Ectodermal cell (in vitro differentiated cells): ENCODE data around the gene ADAMTS13.

Experiments
- H3K27ac ChIP-seq: 2 replicates; pipeline ENCODE4 v1.7.0; 2013; ENCODE audit warnings: mild to moderate bottlenecking, low read depth, low read length; ENCODE audit not compliant: insufficient read depth, poor library complexity, severe bottlenecking
- H3K27me3 ChIP-seq: 2 replicates; pipeline ENCODE4 v1.7.0; 2013; ENCODE audit warnings: mild to moderate bottlenecking, low read length; ENCODE audit not compliant: insufficient read depth, control insufficient read depth, poor library complexity, severe bottlenecking
- H3K36me3 ChIP-seq: one replicate; pipeline ENCODE4 v1.7.0; 2013; ENCODE audit warnings: low read length; ENCODE audit not compliant: control insufficient read depth, insufficient read depth
- H3K4me1 ChIP-seq: one replicate; pipeline ENCODE4 v1.7.0; 2013; ENCODE audit warnings: low read length; ENCODE audit not compliant: control insufficient read depth, insufficient read depth
- H3K4me3 ChIP-seq: 2 replicates; pipeline ENCODE4 v1.7.0; 2013; ENCODE audit warnings: low read depth, low read length, control low read depth; ENCODE audit not compliant: insufficient read depth
- H3K9me3 ChIP-seq: 2 replicates; pipeline ENCODE4 v1.7.0; 2013; ENCODE audit warnings: mild to moderate bottlenecking, low read length, moderate library complexity; ENCODE audit not compliant: control insufficient read depth
- WGBS, 2 experiments: methylation state at CpG; one replicate each; pipeline ENCODE4 v1.1.7; 2013; ENCODE audit warnings: missing lambda C conversion rate in 2 of 2; 5-methylcytosine and 5-hydroxymethylcytosine counted together

ADAMTS13 gene

DNA sequence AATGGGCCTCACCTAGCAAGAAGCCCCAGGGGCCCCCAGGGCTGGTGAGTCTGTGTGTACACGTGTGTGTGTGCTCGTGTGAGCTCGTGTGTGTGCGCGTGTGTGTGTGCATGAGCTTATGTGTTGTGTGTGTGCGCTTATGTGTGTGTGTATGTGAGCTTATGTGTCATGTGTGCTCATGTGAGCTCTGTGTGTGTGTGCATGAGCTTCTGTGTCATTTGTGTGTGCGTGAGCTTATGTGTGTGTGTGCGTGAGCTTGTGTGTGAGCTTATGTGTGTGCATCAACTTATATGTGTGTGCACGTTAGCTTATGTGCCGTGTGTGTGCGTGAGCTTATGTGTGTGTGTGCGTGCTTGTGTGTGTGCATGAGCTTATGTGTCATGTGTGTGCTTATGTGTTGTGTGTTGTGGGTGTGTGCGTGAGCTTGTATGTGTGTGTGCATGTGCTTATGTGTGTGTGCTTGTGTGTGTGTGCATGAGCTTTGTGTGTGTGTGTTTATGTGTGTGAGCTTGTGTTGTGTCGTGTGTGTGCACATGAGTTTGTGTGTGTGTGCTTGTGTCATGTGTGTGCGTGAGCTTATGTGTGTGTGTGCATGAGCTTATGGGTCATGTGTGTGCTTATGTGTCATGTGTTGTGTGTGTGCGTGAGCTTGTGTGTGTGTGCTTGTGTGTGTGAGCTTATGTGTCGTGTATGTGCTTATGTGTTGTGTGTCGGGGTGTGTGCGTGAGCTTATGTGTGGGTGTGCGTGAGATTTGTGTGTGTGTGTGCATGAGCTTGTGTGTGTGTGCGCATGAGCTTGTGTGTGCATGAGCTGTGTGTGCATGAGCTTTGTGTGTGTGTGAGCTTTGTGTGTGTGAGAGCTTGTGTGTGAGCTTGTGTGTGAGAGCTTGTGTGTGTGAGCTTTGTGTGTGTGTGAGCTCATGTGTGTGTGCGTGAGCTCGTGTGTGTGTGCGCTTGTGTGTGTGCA is 73.4 kb downstream of the ADAMTS13 start:
- Histone ChIP-seq H3K4me1 (peaks cover 11% of the 10 kb centered on the region), H3K9me3 (no peaks in the 10 kb centered on the region), H3K27ac (no peak overlapping the region), H3K36me3 (no peaks in the 10 kb centered on the region), H3K27me3 (no peaks in the 10 kb centered on the region), H3K4me3 (no peak overlapping the region)
- WGBS, 2 experiments, result 90 to 91% methylated on average over 24 of the region's 24 CpGs

DNA sequence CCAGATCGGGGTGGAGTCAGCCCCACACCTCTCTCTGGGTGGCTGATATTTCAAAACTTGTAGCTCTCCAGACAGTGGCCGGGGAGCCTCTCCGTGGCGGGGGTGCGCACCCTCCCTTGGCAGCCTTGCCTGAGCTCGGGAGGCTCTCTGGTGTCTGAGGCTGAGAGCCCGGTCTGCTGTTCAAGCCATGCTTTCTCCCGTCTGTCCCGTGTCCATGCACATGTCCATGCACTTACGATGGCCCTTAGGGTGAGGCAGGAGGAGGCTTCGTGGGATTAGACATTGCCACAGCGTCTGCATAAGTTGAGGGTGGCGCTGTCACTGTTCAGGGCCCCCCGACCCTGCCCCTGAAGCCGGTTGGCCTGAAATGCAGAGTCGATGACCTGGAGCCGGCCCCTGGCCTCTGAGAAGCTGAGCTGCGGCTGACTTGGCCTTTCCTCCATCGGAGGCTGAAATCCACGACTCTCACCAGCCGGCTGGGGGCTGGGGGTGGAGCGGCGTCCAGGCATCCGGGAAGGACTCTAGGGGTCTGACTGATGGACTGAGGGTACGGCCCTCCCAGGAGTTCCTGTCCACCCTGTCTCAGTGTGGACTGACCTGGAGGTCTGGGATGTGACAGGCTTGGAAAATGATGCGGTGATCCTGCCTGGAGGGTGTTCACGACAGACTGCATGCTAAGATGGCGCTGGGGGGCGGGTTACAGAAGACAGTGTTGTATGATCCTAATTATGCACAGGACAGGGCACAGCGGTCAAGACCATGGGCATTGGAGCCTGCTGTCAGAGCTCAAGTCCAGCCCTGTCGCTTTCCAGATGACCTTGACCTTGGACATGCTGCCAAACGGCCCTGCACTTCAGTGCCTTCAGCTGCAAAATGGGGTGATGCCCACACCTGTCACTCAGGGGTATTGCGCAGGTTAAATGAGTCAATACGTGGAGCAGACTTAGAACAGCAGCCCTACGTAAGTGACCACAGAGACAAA is 75.0 kb downstream of the ADAMTS13 start:
- H3K36me3 ChIP-seq, result no peaks in the 10 kb centered on the region
- no peak overlapping the region for H3K4me3 ChIP-seq
- no peaks in the 10 kb centered on the region for H3K27me3 ChIP-seq
- WGBS, 2 experiments, result 89 to 91% methylated on average over 35 of the region's 35 CpGs
- no peaks in the 10 kb centered on the region for H3K9me3 ChIP-seq
- H3K27ac ChIP-seq, result no peak overlapping the region
- peaks cover 11% of the 10 kb centered on the region for H3K4me1 ChIP-seq

DNA sequence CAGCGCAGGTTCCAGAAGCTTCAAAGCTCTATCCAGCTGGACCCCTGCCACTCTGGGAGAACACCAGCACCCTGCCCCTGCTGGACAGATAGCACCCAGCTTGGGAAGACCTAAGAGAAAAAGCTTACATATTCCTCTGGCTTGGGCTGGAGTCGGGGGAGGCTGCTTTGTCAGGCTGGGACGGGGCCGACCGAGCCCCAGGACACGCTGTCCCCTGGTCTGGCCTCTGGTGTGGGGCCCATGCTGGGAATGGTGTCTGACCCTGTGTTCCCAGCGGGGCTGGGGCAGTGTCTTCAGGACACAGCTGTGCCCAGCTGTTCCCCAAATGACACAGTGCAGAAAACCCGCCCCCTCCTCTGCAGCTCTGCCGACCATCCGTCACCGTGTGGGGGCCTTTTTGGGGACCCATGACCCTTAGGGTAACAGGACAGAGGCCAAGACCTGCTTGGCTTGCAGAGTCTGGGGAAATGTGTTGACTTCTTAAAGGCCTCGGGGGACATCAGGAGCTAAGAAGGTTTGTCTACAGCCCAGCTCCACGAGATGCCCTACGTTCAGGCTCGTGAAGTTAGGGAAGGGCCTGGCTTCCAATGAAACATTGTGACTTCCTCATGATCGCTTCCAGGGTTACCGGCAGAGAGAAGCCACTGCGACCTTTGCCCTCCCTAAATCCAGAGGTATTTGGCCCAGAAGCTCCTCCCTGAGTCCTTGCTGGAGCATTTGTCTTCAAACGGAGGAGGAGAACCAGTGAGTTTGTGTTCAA is 77.1 kb downstream of the ADAMTS13 start:
- Histone ChIP-seq H3K4me3 (no peak overlapping the region), H3K27ac (no peak overlapping the region)
- WGBS, 2 experiments, result 84 to 86% methylated on average over 19 of the region's 19 CpGs

DNA sequence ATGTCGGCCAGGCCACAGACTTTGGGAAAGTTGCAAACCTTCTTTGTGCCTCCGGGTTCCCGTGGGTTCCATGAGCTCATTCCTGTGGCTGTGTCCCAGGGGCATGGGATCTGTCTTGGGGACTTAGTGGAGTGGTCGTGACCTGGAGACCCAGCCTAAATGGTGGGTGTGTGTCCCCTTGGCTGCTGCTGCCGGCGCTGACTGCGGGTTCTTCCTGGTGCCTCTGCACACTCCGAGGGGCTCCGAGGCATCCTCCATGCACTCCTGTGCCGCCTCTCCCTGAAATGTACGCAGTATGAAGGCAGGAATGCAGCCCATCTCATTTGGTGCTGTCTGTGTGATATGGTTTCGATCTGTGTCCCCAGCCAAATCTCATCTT is 77.7 kb downstream of the ADAMTS13 start:
- no peaks in the 10 kb centered on the region for H3K36me3 ChIP-seq
- H3K27ac ChIP-seq, result no peak overlapping the region
- H3K27me3 ChIP-seq, result no peaks in the 10 kb centered on the region
- WGBS, 2 experiments, result 92 to 94% methylated on average over 12 of the region's 12 CpGs
- H3K4me3 ChIP-seq, result no peak overlapping the region
- peaks cover 2% of the 10 kb centered on the region for H3K9me3 ChIP-seq
- peaks cover 11% of the 10 kb centered on the region for H3K4me1 ChIP-seq

More for the DNA sequence above, 77.1 kb downstream of the ADAMTS13 start:
- Histone ChIP-seq H3K27me3 (no peaks in the 10 kb centered on the region), H3K4me1 (peaks cover 11% of the 10 kb centered on the region), H3K36me3 (no peaks in the 10 kb centered on the region), H3K9me3 (peaks cover 2% of the 10 kb centered on the region)

DNA sequence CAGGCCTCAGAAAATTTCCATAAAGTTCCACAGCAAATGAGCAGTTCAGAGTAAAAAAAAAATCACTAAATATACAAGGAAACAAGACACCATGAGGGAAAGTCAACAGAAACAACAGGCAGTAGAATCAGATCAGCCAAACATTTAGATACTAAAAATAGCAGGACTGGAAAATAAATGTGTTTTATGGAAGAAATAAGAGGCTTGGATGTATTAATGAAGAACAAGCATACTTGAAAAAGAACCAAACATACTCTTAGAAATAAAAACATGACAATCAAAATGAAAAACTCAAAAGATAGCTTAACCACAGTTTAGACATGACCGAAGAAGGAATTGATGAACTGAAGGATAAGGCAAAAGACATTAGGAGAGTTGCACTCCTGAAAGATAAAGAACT is 79.9 kb downstream of the ADAMTS13 start:
- Histone ChIP-seq H3K27ac (no peak overlapping the region), H3K9me3 (peaks cover 2% of the 10 kb centered on the region), H3K4me1 (peaks cover 11% of the 10 kb centered on the region), H3K36me3 (no peaks in the 10 kb centered on the region), H3K4me3 (no peak overlapping the region), H3K27me3 (no peaks in the 10 kb centered on the region)
- 95 to 96% methylated on average over 1 of the region's 1 CpG for WGBS, 2 experiments

DNA sequence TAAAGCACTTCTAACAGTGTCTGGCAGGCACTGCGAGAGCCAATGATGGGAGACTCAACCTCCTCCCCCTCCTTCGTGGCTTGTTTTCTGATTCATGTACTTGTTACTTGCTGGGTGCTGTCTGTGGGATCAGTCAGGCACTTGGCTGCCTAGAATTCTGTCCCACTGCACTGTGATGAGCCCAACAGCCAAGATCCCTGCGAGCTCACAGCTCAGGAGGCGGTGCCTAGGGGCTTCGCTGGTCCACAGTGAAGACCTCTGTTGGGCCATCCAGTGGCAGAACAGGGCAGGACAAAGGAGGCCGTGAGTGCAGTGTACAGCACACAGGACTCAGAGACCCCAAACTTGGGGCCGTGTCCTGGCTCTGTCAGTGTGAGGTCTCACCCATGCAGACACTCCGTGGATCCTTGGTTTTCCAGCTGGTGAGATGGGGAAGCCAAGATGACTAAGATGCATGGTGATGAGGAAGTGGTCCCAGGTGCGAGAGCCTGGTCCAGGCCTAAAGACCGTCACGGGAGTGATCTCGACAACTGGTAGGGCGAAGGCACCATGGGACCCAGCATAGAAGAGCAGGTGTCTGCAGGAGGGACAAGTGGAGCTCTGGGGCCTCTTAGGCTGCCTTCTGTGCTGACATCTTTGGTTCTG is 83.1 kb downstream of the ADAMTS13 start:
- Histone ChIP-seq H3K27ac (no peak overlapping the region), H3K4me1 (peaks cover 16% of the 10 kb centered on the region), H3K4me3 (no peak overlapping the region), H3K36me3 (no peaks in the 10 kb centered on the region), H3K9me3 (peaks cover 2% of the 10 kb centered on the region), H3K27me3 (no peaks in the 10 kb centered on the region)
- 92 to 95% methylated on average over 13 of the region's 13 CpGs for WGBS, 2 experiments

DNA sequence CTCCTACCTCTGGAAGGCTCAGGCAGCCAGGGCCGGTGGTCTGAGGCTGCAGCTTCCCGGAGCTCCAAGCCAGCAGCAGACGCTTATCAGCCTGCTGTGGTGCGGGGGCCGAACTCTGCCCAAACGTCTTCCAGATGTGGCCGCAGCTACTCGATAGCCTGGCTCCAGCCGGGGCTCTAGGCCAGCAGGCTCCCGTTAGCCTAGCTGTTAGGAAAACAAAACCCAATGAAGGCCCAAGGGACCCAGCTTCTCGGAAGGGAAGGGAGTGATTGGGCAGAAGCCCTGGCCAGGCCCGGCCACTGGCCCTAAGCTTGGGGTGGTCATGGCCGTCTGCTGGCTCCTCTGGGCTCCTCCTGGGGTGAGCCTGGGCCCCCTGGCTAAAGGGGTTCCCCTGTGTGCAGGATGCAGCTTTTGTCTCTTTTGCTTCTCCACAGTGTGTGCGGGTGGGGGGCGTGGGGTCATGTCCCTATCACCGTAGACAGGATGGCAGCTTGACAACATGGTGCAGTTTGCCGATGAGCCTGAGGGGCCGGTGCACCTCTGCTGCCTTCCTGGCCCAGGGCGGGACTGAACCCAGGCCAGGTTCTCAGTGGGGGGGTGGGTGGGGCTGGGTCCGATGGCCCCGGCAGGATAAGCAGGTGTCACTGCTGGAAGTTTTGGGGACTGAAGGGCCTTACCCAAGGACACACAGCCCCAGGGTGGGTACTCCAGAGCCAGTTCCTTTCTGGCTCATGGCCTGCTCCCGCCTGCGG is 83.9 kb downstream of the ADAMTS13 start:
- Histone ChIP-seq H3K4me1 (peaks cover 16% of the 10 kb centered on the region), H3K4me3 (no peak overlapping the region), H3K27ac (no peak overlapping the region), H3K9me3 (peaks cover 2% of the 10 kb centered on the region), H3K27me3 (no peaks in the 10 kb centered on the region), H3K36me3 (no peaks in the 10 kb centered on the region)
- 92 to 94% methylated on average over 23 of the region's 23 CpGs for WGBS, 2 experiments

DNA sequence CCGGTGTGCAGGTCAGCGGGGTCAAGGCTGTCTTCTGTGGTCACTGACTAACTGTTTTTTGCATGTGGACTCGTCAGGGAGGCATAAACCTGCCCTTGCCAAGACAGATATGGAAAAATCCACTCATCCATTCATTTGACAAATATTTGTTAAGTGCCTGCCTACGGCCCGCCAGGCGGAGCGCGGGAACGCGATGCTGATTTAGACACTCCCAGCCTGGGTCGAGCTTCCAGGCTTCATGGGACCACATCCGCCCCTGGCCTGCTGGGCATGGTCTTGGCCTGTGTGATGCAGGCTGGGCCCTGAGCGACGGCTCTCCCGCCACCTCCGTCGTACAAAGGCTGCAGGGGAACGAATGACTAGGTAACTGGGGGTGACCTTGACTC is 84.5 kb downstream of the ADAMTS13 start:
- 93 to 95% methylated on average over 18 of the region's 18 CpGs for WGBS, 2 experiments
- H3K9me3 ChIP-seq, result peaks cover 2% of the 10 kb centered on the region
- H3K27ac ChIP-seq, result no peak overlapping the region
- H3K27me3 ChIP-seq, result no peaks in the 10 kb centered on the region
- H3K36me3 ChIP-seq, result no peaks in the 10 kb centered on the region
- H3K4me1 ChIP-seq, result peaks cover 16% of the 10 kb centered on the region
- H3K4me3 ChIP-seq, result no peak overlapping the region
